Vagina (tissue), 2 donors: ENCODE measurements around the gene AEBP1. TPM values are rescaled to one million over a fixed set of nuclear protein-coding genes. Genes with fewer than 3 reads are reported as not detected.

Experiments
- DNase-seq, 2 donors: peaks; one replicate each; pipeline ENCODE4 v3.0.0-alpha.2; 2017; ENCODE audit errors: extremely low spot score in 2 of 2
- H3K27ac ChIP-seq: fragments of 200-600 bp; sonication (generic); one replicate; pipeline ENCODE4 v1.5.1; 2019
- H3K27me3 ChIP-seq: fragments of 200-600 bp; sonication (generic); one replicate; pipeline ENCODE4 v1.5.1; 2019
- H3K36me3 ChIP-seq, 2 donors: fragments of 200-600 bp; sonication (generic); one replicate each; pipeline ENCODE4 v1.5.1; 2017 to 2019
- H3K4me1 ChIP-seq: fragments of 200-600 bp; sonication (generic); one replicate; pipeline ENCODE4 v1.5.1; 2019
- H3K4me3 ChIP-seq, 2 donors: fragments of 200-600 bp; sonication (generic); 1 replicate in 1 of 2; 2 replicates in 1 of 2; pipeline ENCODE4 v1.5.1; 2016 to 2019
- H3K9me3 ChIP-seq: fragments of 200-600 bp; sonication (generic); one replicate; pipeline ENCODE4 v1.5.1; 2019
- POLR2A ChIP-seq, 2 donors: fragments of 450-650 bp; IDR thresholded peaks; one replicate each; pipeline ENCODE4 v1.6.1; 2017; ENCODE audit warnings: antibody characterized with exemption in 2 of 2, mild to moderate bottlenecking in 2 of 2, moderate library complexity in 2 of 2
- POLR2AphosphoS5 ChIP-seq, 2 donors: sonication (generic); formaldehyde crosslinking; IDR thresholded peaks; one replicate each; pipeline ENCODE4 v1.9.0; 2017; ENCODE audit warnings: antibody characterized with exemption in 2 of 2, mild to moderate bottlenecking in 2 of 2, low read depth in 1 of 2; ENCODE audit not compliant: insufficient read depth in 1 of 2
- intact Hi-C: fragments of 100-400 bp; cut with DNase I; formaldehyde crosslinking; loops from one replicate; pipeline ENCODE4 v1.15.1; 2023
- total RNA-seq: library from RNA; depleted of rRNA; stranded (reverse); fragments of >200 nt; gene quantifications from one replicate; pipeline ENCODE4 v1.2.3, GENCODE V29; 2016
- TF ChIP-seq, protein P1 (sequence below), 3 experiments: fragments of 450-650 bp in 2 of 3; fragments of 200-600 bp in 1 of 3; sonication (generic) in 1 of 3; IDR thresholded peaks; one replicate each; pipeline ENCODE4 v1.5.1; 2017 to 2019; ENCODE audit warnings: antibody characterized with exemption in 3 of 3, mild to moderate bottlenecking in 2 of 3, moderate library complexity in 2 of 3

AEBP1 gene
- total RNA-seq, 1 donor from 2014 or later = 321 TPM

DNA sequence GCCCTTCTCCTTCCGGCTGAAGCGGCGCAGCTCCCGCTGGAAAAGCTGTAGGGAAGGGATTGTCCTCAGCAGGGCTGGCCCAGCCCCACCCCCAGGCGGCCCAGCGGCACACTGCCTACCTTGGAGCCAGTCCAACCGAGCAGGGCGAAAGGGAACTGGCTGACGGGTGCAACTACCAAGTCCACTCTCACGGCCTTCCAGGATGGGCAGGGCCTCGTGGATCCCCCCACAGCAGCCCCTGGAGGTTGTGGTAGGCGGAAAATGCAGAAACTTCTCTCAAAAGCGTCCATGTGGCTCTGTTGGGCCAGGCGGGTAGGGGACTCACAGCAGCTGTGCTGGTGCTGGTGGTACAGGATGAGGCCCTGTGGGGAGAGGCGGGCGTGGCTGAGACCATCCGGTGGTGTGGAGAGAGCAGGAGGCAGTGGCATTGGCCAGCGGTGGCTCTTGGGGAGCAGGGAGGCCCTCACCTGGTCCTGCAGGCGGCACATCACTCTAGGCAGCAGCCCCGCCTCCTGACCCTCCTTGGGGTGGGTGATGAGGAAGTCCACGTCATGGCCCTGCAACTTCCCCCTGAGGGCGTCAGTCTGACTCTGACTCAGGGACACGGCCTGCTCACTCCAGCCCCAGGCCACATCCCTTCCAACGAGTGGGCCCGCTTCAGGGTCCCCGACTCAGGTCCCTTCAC is 30.3 kb upstream of the AEBP1 start:
- no peak for DNase-seq
- peak in 1 of 2 donors; percentile 63 for TF ChIP-seq POLR2AphosphoS5 (IDR thresholded peaks at IDR 0.05; ENCODE audit: insufficient read depth in 1 of 2, low read depth in 1 of 2)
- TF ChIP-seq, protein P1, sequence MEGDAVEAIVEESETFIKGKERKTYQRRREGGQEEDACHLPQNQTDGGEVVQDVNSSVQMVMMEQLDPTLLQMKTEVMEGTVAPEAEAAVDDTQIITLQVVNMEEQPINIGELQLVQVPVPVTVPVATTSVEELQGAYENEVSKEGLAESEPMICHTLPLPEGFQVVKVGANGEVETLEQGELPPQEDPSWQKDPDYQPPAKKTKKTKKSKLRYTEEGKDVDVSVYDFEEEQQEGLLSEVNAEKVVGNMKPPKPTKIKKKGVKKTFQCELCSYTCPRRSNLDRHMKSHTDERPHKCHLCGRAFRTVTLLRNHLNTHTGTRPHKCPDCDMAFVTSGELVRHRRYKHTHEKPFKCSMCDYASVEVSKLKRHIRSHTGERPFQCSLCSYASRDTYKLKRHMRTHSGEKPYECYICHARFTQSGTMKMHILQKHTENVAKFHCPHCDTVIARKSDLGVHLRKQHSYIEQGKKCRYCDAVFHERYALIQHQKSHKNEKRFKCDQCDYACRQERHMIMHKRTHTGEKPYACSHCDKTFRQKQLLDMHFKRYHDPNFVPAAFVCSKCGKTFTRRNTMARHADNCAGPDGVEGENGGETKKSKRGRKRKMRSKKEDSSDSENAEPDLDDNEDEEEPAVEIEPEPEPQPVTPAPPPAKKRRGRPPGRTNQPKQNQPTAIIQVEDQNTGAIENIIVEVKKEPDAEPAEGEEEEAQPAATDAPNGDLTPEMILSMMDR (IDR thresholded peaks at IDR 0.05) = no peak
- TF ChIP-seq POLR2A (IDR thresholded peaks at IDR 0.05) = peak in 1 of 2 donors; percentile 2
- Histone ChIP-seq H3K27me3 (no peaks in the 10 kb centered on the region), H3K4me1 (peaks cover 40% of the 10 kb centered on the region), H3K36me3 (peaks cover 0 to 43% of the 10 kb centered on the region in 2 donors), H3K27ac (peak overlapping the region; percentile 64), H3K4me3 (peak overlapping the region in 1 of 2 donors; percentile 6), H3K9me3 (no peaks in the 10 kb centered on the region)
- intact Hi-C loops = loop anchor here (10.0 kb wide), 1 partner anchor 121 kb away; no protein-coding TSS in a partner anchor

DNA sequence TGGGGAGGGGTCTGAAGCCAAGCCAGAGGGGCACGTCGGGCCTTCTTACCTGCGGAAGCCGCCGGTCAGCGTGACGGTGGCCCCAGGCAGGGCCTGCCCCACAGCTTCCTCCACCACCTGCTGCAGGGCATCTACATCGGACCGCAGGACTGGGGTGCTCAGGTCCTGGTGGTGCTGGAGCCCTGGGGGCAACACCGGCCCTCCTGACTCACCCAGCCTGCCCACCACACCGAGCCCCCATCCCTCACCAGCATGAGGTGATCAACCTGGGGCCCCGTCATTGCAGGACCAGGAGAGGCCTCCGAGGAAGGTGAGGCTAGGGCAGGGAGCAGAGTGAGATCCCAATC is 29.8 kb upstream of the AEBP1 start:
- Histone ChIP-seq H3K9me3 (no peaks in the 10 kb centered on the region), H3K4me1 (peaks cover 40% of the 10 kb centered on the region), H3K36me3 (peaks cover 0 to 47% of the 10 kb centered on the region in 2 donors), H3K27ac (peak overlapping the region; percentile 64), H3K4me3 (no peak overlapping the region), H3K27me3 (no peaks in the 10 kb centered on the region)
- TF ChIP-seq, protein P1 (IDR thresholded peaks at IDR 0.05) = no peak
- TF ChIP-seq POLR2AphosphoS5 (IDR thresholded peaks at IDR 0.05; ENCODE audit: insufficient read depth in 1 of 2, low read depth in 1 of 2) (no peak), POLR2A (IDR thresholded peaks at IDR 0.05) (no peak)
- intact Hi-C loops = loop anchor here (10.0 kb wide), 1 partner anchor 120 kb away; no protein-coding TSS in a partner anchor
- no peak for DNase-seq

DNA sequence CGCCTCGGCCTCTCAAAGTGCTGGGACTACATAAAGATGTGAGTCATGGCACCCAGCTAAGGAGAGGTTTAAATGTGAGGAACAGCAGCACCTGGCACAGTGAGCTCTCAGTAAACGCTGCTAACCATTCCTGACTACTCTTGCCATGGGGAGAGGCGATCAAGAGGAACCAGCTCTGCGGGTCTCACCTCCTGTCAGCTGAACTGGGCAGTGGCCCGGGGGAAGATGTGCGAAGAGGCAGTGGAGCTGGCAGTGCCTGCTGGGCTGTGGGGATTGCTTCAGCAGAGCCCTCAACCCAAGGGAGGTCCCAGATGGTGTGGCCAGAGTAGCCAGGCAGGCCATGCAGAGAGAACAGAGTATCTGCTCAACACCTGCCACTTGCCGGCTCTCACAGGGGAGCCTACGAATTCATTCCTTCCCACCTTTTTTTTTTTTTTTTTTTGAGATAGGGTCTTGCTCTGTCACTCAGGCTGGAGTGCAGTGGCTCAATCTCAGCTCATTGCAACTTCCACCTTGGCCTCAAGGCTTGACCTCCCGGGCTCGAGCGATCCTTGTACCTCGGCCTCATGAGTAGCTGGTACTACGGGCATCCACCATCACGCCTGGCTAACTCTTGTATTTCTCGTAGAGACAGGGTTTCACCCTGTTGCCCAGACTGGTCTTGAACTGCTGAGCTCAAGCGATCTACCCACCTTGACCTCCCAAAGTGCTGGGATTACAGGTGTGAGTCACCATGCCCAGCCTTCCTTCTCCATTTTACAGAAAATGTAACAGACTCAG is 28.7 kb upstream of the AEBP1 start:
- H3K4me1 ChIP-seq = peaks cover 46% of the 10 kb centered on the region
- intact Hi-C loops = loop anchor here (5.0 to 10.0 kb wide), 2 partner anchors 42 to 119 kb away; no protein-coding TSS in a partner anchor
- TF ChIP-seq, protein P1 (IDR thresholded peaks at IDR 0.05) = no peak
- no peak for TF ChIP-seq POLR2A (IDR thresholded peaks at IDR 0.05)
- peak; percentile 33 to 42 for TF ChIP-seq POLR2AphosphoS5 (IDR thresholded peaks at IDR 0.05; ENCODE audit: insufficient read depth in 1 of 2, low read depth in 1 of 2)
- peaks cover 0 to 55% of the 10 kb centered on the region in 2 donors for H3K36me3 ChIP-seq
- no peaks in the 10 kb centered on the region for H3K9me3 ChIP-seq
- peak overlapping the region; percentile 64 for H3K27ac ChIP-seq
- H3K27me3 ChIP-seq = no peaks in the 10 kb centered on the region
- DNase-seq = no peak
- H3K4me3 ChIP-seq = no peak overlapping the region

DNA sequence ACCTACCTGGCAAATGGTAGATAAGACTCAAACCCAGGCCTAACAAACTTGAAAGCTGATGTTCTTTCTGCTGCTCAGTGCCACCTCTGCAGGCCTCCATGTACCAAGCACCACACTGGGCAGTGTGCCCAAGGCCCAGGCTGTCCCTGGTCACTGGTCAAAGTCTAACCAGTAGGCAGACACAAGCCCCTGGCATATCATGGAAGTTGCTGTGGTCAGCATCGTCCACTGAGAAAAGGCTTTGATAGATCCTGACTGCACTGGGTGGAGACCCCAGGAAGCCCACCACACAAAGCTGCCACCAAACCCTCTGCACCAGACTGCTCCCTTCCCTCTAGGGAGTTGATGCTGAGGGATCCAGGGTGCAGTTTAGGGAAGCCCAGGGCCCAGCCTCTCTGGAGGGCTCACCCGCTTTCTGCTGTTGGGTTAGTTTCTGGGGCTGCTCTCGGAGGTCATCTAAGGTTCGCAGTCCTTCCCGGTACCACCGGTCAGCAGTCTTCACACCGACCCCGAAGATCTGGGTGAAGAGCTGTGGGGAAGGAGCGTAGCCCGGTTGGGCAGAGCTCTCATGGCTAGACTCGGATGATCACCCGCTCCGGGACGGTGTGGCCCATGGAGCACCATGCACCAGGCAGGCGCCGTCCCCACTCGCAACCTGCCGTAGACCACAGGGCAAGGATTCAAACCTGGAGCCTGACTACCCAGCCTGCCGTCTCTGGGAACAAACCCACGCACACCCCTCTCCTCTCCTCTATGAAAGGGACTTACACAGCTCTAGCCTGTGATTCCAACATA is 27.8 kb upstream of the AEBP1 start:
- Histone ChIP-seq H3K27ac (no peak overlapping the region), H3K36me3 (peaks cover 0 to 57% of the 10 kb centered on the region in 2 donors), H3K4me1 (peaks cover 52% of the 10 kb centered on the region), H3K4me3 (no peak overlapping the region), H3K27me3 (no peaks in the 10 kb centered on the region), H3K9me3 (no peaks in the 10 kb centered on the region)
- DNase-seq = no peak
- intact Hi-C loops = loop anchor here (5.0 to 10.0 kb wide), 2 partner anchors 41 to 119 kb away; no protein-coding TSS in a partner anchor
- TF ChIP-seq POLR2AphosphoS5 (IDR thresholded peaks at IDR 0.05; ENCODE audit: insufficient read depth in 1 of 2, low read depth in 1 of 2) = no peak
- TF ChIP-seq, protein P1 (IDR thresholded peaks at IDR 0.05) = no peak
- TF ChIP-seq POLR2A (IDR thresholded peaks at IDR 0.05) = no peak
